ENCODE measurements around the gene VSIG10L. TPM values are rescaled to one million over a fixed set of nuclear protein-coding genes. Genes with fewer than 3 reads are reported as not detected.

The VSIG10L gene
- total RNA-seq, 2 donors from 2014 or later: 2.0 to 2.9 TPM

DNA sequence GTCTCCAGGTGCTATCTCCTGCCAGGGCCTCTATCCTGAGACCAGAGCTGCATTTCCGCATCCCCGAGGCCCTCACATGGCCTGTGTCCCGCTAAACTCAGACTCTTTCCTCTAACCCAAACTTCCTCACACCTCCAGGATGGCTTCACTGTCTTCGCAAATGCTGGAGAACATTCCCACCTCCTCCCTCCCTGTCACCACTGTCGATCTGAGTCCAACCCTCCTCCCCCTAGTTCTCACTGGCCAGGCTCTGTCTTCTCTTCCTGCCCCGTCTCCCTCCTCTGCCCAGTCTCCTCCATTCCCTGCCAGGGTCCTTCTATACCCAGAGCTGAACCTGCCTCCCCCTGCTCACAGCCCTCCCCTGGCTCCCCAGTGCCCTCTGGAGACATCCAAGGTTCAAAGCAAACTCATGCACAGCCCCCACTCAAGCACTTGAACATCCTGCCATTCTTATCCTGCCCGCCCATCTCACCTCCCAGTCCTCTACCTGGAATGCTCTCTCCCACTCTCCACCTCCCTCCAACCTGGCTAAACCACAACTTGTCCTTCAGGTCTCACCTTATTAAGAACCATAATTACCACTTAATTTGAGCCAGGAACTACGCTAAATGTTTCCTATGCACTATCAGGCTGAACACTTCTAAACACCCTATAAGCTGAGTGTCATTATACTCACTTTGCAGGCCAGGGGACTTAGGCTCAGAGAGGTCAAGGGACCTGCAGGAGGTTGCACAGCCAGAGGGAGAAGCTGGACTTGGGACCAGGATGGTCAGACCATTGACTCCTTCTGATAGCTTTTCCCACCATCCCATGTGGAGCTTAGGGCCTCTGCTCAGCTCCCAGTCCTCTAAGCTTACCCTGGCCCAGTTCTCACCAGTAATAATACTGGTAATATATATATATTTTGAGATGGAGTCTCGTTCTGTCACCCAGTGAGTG lies 961 bp upstream of the VSIG10L start:
- no peak for DNase-seq (ENCODE audit: low spot score)
- intact Hi-C loops (cut with DNase I): loop anchor here in 1 of 2 donors (2.0 kb wide), 1 partner anchor 14 kb away; no protein-coding TSS in a partner anchor

DNA sequence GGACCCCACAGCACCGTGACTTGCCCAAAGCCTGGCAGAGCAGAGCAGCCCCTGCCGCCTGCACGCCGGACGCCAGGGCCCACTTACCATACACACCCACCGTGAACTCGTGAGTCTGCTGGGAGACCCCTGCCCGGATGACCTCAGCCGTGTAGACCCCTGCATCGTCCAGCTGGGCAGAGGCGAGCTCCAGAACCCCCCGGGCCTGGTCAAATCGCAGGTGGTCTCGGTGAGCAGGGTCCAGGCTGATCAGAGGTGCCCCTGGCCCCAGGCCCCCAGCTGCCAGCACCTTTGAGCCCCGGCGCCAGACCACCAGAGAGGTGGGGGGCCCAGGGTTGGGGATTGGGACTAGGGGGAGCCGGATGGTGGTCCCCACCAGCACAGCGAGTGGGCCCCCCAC lies 873 bp downstream of the VSIG10L start:
- DNase-seq (ENCODE audit: low spot score): no peak
- intact Hi-C loops (cut with DNase I): no loop called here

DNA sequence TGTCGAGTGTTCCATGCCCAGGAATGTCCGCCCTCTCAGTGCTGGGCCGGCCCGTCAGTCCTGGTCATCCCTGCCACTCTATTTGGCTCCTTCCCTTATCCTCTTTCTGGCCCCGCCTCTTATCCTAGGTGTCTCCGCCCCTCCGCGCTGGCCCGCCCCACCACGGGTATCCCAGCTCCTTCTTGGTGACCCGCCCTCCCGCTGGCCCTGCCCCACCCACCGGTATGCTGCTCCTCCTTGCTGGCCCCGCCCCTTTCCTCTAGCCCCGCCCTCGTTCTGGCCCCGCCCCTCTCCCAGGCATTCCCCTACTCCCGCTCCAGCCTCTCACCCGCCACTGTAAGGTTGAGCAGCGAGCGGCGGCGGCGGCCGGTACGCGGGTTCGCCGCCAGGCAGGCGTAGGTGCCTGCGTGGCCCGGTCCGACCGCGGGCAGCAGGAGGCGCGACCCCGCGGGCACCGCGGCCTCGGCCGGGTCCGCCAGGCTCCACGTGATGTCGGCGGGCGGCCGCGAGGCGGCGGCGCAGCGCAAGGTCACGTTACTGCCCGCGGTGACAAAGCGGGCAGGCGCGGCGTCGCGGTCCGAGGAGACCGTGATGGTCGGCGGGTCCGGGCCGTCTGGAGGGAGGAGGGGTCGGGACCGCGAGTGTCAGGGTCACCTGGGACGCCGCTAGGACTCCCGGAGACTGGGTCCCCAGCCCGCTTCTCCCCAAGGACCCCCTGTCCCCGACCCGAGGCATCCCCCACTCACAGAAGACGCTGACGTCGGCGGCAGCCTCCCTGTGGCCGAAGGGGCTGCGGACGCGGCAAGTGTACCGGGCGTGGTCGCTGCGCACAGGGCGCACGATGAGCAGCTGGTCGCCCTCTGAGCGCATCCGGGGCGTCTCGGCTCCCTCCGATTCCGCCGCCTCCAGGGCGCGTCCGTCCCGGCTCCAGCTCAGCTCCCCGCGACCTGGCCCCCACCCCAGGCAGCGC lies 2.0 kb downstream of the VSIG10L start:
- peak; percentile 100 for DNase-seq (ENCODE audit: low spot score)
- intact Hi-C loops (cut with DNase I): loop anchor here in 1 of 2 donors (5.0 to 10.0 kb wide), 2 partner anchors 55 to 97 kb away; partner anchors contain the start of gene C19orf84

DNA sequence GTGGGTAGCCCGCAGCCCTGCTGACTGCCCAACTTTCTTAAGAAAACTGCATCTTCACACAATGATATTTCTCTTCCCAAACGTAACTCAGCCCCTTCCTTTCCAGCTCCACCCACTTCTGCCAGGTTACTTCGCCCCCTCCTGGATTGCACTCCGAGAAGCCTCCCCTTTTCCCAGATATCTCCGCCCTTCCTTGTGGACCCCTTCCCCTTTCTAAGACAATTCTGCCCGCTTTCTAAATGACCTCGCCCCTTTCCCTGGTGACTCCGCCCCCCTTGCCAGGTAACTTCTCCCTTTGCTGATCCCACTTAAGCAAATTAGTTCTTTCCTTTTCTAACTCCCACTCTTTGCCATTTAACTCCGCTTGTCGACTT lies 2.6 kb downstream of the VSIG10L start:
- intact Hi-C loops (cut with DNase I): loop anchor here in 1 of 2 donors (5.0 to 10.0 kb wide), 2 partner anchors 56 to 98 kb away; partner anchors contain the start of gene C19orf84
- no peak for DNase-seq (ENCODE audit: low spot score)

DNA sequence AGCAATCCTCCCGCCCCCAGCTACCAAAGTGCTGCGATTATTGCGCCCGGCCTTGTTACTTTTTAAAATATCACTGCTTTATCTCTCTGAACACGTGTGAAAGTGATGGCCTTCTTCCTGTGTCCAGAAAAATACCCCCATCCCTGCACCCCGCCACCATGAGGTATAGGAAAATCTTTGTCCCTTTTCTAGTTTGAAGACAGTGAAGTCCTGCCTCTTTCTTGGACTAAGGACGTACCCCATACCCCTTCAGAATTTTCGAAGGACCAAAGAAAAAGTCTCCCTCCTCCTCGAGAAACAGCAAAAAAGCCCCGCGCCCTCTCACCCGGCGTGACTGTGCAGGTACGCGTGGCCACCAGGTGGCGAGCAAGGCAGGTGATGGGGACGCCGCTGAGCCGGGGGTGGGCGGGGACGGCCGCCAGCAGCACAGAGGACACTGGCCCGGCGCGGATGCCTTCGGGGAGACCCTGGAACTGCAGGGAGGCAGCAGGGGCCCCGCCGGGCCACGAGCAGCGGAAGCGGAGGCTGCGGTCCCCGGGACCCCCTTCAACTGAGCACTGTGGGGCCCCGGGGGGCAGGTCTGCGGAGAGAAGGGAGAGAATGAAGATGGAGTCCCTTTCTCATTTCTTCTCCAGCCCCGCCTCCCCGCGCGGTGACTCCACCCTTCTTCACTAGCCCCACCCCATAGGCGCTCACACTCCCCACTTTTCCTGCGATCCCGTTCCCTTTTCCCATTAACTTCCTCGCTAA lies 3.2 kb downstream of the VSIG10L start:
- intact Hi-C loops (cut with DNase I): loop anchor here in 1 of 2 donors (5.0 to 10.0 kb wide), 2 partner anchors 56 to 99 kb away; partner anchors contain the start of gene C19orf84
- DNase-seq (ENCODE audit: low spot score): peak; percentile 94

DNA sequence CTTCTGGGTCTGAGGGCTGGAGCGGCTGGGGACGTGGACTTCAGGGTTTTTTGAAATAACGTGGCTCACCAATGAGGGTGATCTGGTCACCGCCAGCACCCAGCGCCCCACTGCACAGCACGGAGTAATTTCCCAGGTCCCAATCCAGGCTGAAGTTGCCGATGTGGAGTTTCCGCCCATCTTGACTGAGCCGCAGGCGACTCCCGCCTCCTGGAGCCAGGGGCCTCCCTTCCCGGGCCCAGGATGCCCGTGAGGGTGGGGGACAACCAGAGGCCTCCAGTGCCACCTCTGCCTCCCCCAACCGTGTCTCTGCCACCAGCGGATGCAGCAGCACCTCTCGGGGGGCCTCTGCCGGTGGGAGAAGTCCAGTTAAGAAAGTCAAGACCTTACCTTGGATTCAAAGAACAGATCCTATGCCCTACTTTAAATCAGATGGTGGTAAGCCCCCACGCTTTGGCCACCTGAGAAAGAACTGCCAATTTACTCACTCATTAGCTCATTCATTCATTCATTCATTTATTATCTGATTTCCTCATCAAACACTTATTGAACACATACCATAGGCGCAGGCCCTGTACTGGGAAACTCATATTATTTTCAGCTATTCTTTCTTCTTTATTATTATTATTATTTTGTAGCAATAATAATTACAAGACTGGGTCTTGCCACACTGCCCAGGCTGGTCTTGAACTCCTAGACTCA lies 3.9 kb downstream of the VSIG10L start:
- intact Hi-C loops (cut with DNase I): loop anchor here in 1 of 2 donors (5.0 to 10.0 kb wide), 2 partner anchors 57 to 99 kb away; partner anchors contain the start of gene C19orf84
- no peak for DNase-seq (ENCODE audit: low spot score)

DNA sequence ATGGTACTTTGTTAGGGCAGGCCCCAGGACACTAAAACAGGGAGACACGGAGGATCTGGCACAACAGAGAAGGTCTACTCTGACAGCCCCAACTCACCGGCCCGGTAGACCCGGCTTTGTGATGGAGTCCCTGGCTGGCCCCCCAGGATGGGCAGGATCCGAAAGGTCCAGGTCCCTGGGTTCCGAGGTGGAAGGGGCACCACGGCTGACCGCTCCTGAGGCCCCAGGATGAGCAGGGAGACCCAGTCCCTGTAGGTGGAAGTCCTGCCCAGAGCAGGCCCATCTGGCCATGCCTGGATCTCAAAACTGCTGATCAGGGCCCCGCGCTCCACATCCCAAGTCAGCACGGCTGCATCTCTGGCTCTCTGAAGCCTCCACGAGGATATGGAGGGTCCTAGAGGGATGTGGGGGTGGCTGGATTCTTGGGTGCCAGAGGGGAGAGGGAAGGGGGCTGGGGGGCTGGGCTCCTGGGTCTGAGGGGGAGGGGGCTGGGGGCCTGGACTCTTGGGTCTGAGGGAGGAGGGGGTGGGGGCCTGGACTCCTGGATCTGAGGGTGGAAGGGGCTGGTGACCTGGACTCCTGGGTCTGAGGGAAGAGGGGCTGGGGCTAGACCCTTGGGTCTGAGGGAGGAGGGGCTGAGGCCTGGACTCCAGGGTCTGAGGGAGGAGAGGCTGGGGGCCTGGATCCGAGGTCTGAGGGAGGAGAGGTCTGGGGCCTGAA lies 4.6 kb downstream of the VSIG10L start:
- DNase-seq (ENCODE audit: low spot score): no peak
- intact Hi-C loops (cut with DNase I): loop anchor here in 1 of 2 donors (5.0 to 10.0 kb wide), 2 partner anchors 58 to 100 kb away; partner anchors contain the start of gene C19orf84

DNA sequence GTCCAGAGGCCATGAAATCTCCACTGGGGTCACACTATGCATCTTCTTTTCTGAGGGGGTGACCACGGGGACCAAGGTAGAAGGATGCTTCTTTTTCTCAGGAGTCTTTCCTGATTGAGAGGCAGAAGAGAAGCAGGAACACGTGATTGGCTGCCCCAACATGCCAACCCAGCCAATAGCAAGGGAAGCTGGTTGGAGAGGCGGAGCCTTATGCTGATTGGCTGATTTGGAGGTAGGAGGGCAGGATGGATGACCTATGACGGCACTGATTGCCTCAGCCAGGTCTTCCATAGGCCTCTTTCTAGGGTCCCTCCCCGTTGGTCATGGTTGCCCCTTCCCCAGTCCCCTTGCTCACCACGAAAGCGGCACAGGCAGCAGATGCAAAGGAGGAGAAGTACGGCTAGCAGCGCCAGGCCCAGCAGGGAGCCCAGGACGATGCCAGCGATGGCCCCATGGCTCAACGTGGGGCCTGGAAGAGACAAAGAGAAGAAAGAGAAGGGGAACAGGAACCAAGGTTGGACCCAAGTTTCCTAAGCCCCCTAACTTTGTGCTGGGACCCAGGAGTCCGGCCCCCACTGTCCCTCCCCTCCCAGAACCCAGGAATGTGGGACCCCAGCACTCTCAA lies 8.0 kb downstream of the VSIG10L start:
- DNase-seq (ENCODE audit: low spot score): no peak
- intact Hi-C loops (cut with DNase I): loop anchor here in 1 of 2 donors (10.0 kb wide), 1 partner anchor 61 kb away; the partner anchor contains the start of gene C19orf84

DNA sequence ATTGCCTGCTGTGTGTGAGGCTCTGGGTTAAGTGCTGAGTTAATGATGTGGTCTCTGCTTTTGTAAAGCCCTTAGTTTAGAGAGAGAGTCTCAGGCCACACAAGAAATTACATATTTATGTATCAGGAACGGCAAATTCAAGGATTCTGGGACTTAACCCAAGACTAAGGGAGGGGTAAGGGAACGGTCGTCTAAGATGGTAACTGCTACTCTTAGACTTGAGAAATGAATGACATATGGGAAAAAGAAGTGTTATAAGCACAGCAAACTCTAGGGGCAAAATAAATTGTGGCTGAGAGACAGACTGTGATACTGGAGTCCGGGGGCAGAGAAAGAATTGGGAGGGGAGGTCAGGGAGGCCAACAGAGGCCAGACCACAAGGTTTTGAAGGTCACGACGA lies 10.2 kb downstream of the VSIG10L start:
- intact Hi-C loops (cut with DNase I): loop anchor here in 1 of 2 donors (10.0 kb wide), 1 partner anchor 63 kb away; the partner anchor contains the start of gene C19orf84
- DNase-seq (ENCODE audit: low spot score): no peak

DNA sequence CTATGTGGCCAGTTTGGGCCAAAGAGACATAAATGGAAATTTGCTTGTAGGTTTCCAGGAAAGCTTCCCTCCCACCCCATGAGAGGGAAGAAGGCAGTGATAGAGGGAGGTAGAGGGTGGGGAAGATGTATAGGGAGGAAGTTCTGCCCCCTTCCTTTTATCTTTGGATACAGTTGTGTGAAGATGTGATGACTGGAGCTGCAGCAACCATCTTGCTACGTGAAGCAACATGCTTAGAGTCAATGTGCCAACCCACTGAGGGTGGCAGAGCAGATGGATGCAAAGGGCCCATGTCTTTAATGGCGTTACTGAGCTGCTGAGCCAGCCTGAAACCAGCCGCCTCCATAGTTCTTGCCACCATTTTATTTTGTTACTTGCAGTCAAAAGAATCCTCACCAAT lies 10.7 kb downstream of the VSIG10L start:
- no peak for DNase-seq (ENCODE audit: low spot score)
- intact Hi-C loops (cut with DNase I): loop anchor here in 1 of 2 donors (10.0 kb wide), 1 partner anchor 64 kb away; the partner anchor contains the start of gene C19orf84

DNA sequence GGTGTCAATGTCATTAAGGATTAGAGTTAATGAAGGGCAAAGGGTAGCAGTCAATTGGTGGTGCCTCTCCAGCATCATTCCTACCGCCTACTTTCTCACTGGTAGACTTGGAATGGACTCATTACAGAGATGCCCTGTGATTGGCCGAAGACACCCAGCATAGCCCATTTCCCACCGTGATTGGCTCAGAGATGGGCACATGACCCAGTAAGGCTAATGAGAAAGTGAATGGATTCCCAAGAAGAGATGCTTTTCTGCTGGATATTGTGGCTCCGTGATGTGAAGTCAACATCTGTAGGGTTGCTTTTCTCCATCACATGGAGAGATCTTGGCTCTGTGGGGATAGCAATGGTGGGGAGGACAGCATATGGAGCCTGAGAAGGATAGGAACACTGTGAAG lies 11.6 kb downstream of the VSIG10L start:
- intact Hi-C loops (cut with DNase I): loop anchor here in 1 of 2 donors (10.0 kb wide), 1 partner anchor 64 kb away; the partner anchor contains the start of gene C19orf84
- DNase-seq (ENCODE audit: low spot score): no peak

DNA sequence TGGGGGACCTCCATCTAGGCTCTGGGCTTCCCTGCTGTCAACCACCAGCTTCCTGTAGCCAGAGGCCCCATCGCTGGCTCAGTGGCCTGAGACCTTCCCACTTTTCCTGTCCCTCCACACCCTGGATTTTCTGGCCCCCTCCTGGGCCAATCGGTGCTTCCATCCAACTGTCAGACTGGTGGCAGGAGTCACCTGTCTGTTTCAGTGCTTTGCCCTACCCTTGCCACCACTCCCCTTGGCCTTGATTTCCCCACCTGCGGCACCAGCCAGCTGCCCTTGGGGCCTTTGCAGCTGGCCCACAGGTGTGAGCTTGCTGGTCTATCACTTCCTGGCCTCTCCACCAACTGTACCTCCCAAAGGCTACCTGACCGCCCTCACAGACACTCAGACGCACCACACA lies 12.5 kb downstream of the VSIG10L start:
- no peak for DNase-seq (ENCODE audit: low spot score)
- intact Hi-C loops (cut with DNase I): no loop called here

DNA sequence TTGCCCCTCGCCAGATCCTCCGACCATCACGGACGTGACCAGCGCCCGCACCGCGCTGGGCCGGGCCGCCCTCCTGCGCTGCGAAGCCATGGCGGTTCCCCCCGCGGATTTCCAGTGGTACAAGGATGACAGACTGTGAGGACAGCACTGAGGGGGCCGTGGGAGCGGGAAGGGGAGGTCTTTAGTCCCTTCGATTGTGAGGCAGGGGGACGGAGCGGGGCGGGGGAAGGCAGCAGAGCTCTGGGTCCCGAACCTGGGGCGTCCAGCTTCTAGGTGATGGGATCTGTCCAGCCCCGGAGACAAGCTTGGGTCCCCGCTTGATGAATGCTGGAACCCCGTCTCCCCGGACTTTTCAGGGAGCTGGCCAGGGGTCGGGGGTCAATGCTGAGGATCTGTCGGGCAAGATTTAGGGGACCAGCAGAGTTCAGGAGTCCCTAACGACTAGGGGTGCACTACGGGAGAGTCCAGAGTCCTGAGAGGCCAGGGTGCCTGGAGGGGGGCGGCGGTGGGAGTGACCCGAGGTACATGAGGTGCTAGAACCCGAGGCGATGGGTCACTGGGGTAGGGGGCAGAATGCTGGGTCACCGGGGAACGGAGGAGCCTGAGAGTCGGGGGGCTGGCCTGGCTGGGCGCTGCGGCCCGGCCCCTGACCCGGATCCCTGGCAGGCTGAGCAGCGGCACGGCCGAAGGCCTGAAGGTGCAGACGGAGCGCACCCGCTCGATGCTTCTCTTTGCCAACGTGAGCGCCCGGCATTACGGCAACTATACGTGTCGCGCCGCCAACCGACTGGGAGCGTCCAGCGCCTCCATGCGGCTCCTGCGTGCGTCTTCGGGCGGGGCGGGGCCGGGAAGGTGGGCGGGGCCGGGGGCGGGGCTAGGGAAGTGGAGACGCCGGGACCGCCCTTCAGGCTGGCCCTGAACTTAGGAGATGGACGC lies 14.6 kb downstream of the VSIG10L start:
- intact Hi-C loops (cut with DNase I): no loop called here
- peak; percentile 89 for DNase-seq (ENCODE audit: low spot score)

DNA sequence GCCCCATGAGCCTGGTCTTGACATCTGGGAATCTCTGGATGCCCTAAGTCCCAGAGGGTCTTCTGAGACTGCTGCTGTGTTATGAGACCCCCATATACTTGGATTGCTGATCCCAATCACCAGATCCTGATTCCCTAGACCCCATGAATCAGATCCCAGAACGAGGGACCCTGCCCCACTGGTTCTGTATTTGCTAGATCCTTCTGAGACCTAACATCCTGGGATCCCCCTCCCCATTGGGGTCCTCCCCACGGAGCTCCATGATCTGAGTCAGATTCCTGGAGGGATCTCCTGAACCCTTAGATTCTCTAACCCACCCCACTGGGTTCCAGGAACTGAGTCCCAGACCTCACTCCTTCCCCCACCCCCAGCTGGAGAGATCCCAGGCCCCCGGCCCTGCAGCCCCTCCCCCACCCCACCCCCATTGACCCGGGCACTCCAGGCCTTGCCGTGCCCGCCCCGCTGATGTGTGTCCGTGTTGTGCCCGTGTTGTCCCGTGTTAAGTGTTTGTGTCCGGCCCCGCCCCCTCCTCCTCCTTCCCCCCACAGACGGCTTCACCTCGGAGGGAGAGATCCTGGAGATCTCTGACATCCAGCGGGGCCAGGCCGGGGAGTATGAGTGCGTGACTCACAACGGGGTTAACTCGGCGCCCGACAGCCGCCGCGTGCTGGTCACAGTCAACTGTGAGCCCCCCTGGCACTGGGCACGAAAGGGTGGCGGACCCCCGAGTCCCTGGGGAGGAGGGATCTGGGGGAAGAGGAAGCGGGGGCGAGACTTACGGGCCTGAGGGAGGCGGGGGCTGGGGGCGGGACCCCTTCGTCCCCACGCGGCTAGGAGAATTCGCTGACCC lies 15.5 kb downstream of the VSIG10L start:
- intact Hi-C loops (cut with DNase I): no loop called here
- peak; percentile 77 for DNase-seq (ENCODE audit: low spot score)

Measured in posterior vena cava (tissue), 2 donors.